ENCODE data around the gene PYGM.

PYGM gene

DNA sequence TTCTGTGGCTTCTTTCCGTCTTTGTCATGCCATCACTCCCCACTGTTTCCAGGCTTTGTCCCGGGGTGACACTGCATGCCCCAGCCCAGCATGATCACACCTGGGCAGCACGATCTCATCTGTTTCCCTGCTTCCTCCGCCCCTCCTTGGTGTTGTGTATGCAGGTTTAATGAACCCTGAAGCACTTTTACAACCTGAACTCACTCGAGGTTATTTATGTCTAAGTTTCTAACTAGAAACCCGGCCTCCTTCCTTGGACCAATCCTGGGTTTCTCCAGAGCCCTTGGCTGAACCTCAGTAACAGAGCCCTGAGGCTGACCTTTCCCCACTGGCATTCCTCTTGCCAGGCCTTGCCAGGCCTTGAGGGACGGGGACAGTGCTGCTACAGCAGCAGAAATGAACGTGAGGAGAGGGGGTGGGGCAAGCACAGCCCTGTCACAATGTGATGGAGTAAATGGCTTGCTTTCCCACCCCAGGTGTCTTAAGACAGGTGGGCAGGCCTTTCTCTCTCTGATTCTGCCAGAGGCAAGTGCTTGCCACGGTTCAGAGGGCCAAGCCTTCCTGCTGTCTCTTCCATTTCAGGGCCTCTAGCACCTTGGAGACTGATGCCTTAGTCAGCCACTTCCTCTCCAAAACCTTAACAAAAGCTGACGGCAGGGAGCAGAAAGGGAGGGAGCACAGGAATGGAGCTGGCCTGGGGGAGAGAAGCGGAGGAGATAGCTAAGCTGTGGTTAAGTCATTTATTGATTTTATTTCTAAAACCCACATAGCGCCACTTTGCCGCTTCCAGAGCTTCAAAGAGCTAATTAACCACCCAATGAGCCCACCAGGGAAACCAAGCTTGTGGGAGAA is 3.1 kb upstream of the PYGM start:
- TF ChIP-seq, protein P1, sequence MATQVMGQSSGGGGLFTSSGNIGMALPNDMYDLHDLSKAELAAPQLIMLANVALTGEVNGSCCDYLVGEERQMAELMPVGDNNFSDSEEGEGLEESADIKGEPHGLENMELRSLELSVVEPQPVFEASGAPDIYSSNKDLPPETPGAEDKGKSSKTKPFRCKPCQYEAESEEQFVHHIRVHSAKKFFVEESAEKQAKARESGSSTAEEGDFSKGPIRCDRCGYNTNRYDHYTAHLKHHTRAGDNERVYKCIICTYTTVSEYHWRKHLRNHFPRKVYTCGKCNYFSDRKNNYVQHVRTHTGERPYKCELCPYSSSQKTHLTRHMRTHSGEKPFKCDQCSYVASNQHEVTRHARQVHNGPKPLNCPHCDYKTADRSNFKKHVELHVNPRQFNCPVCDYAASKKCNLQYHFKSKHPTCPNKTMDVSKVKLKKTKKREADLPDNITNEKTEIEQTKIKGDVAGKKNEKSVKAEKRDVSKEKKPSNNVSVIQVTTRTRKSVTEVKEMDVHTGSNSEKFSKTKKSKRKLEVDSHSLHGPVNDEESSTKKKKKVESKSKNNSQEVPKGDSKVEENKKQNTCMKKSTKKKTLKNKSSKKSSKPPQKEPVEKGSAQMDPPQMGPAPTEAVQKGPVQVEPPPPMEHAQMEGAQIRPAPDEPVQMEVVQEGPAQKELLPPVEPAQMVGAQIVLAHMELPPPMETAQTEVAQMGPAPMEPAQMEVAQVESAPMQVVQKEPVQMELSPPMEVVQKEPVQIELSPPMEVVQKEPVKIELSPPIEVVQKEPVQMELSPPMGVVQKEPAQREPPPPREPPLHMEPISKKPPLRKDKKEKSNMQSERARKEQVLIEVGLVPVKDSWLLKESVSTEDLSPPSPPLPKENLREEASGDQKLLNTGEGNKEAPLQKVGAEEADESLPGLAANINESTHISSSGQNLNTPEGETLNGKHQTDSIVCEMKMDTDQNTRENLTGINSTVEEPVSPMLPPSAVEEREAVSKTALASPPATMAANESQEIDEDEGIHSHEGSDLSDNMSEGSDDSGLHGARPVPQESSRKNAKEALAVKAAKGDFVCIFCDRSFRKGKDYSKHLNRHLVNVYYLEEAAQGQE (IDR thresholded peaks at IDR 0.05; ENCODE audit: insufficient read depth in 1 of 2, low read depth in 2 of 2, low read length in 2 of 2): no peak; a peak in 1 of 4 replicates
- no peak for TF ChIP-seq TAF1 (IDR thresholded peaks at IDR 0.05; ENCODE audit: borderline replicate concordance, insufficient read depth, low read length)
- TF ChIP-seq SIN3A (IDR thresholded peaks at IDR 0.05; ENCODE audit: borderline replicate concordance, insufficient read depth, low read length): no peak
- no peak for TF ChIP-seq POLR2AphosphoS5 (IDR thresholded peaks at IDR 0.05; ENCODE audit: low read depth, low read length)
- no peak for TF ChIP-seq FOXP2 (optimal IDR thresholded peaks at IDR 0.05; ENCODE audit: borderline replicate concordance, extremely low read depth, extremely low read length, insufficient read depth)

DNA sequence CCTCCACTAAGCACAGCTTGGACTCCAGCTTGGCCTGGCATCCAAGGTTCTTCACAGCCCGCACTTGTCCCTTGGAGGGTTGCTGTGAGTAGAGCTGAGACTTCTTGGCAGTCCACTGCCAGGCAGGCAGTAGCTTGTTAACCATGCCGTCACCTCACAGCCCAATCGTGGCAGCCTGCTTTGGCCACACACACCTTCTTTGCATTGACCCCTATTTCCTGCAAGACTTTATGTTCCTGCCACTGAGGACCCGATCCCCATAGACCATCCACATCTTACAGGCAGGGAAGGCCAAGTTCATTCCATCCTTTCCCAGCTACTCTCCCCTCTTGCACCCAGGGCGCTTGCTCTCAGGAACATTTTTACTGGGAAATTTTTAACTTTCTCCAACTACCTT is 2.5 kb upstream of the PYGM start:
- TF ChIP-seq TAF1 (IDR thresholded peaks at IDR 0.05; ENCODE audit: borderline replicate concordance, insufficient read depth, low read length) (no peak), POLR2AphosphoS5 (IDR thresholded peaks at IDR 0.05; ENCODE audit: low read depth, low read length) (peak; percentile 74; the same call in 1 of the 2 replicates), SIN3A (IDR thresholded peaks at IDR 0.05; ENCODE audit: borderline replicate concordance, insufficient read depth, low read length) (no peak), FOXP2 (optimal IDR thresholded peaks at IDR 0.05; ENCODE audit: borderline replicate concordance, extremely low read depth, extremely low read length, insufficient read depth) (no peak)
- TF ChIP-seq, protein P1 (IDR thresholded peaks at IDR 0.05; ENCODE audit: insufficient read depth in 1 of 2, low read depth in 2 of 2, low read length in 2 of 2): no peak

DNA sequence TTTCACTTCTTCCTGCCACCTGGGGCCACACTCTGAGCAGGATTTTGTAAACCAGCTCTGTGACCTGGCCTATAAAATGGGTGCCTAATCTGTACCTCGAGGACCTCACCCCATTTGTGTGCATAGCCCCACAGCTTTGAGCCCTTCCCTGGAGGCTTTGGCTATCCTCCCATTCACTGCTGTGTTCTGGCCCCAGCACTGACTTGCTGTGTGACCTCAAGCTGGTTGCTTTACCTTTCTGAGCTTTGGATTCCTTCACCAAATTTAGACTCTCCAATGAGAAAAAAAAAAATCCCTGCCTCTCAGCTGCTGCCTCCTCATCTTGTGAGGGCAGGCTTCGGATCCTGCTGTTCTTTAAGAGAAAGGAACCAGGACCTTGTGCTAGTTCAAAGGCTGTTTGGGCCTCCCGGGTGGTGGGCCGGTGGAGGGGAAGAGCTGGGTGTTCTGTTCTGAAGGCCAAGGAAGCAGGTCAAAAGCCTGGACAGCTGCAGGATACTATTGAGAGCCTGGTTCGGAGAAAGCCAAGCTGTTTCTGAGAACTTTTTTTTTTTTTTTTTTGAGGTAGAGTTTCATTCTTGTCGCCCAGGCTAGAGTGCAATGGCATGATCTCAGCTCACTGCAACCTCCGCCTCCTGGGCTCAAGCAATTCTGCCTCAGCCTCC is 1.1 kb upstream of the PYGM start:
- TF ChIP-seq FOXP2 (optimal IDR thresholded peaks at IDR 0.05; ENCODE audit: borderline replicate concordance, extremely low read depth, extremely low read length, insufficient read depth) (no peak), SIN3A (IDR thresholded peaks at IDR 0.05; ENCODE audit: borderline replicate concordance, insufficient read depth, low read length) (0 out of 2 replicates have a peak, but pooled peaks have one; percentile 6), POLR2AphosphoS5 (IDR thresholded peaks at IDR 0.05; ENCODE audit: low read depth, low read length) (0 out of 2 replicates have a peak, but pooled peaks have one; percentile 25)

DNA sequence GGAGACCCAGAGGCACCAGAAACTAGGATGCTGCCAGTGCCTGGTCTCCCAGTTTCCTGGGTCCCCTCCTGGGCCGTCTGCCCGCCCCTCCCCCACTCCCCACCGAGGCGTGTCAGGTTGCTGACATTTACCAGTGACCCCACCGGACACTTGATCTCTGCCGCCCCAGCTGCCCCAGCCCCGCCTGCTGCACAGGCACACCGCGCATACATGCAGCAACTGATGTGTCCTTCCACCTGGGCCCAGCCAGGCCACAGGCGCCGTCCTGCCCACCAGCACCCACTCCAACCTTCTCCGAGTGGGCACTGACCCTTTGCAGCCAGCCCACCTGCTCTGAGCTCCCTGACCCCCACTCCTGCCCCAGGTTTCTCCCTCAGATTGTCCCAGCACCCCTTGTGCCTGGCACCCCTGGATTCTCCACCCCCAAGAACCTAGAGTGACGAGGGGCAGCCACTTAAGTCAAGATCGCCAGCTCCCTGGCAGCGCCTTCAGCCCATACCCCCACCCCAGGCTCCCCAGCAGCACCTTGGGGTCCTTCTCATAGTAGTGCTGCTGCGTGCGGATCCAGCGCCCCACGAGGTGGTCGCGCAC is 548 bp downstream of the PYGM start:
- TF ChIP-seq, protein P1 (IDR thresholded peaks at IDR 0.05; ENCODE audit: insufficient read depth in 1 of 2, low read depth in 2 of 2, low read length in 2 of 2): no peak
- TF ChIP-seq SIN3A (IDR thresholded peaks at IDR 0.05; ENCODE audit: borderline replicate concordance, insufficient read depth, low read length) (no peak), POLR2AphosphoS5 (IDR thresholded peaks at IDR 0.05; ENCODE audit: low read depth, low read length) (no peak), TAF1 (IDR thresholded peaks at IDR 0.05; ENCODE audit: borderline replicate concordance, insufficient read depth, low read length) (no peak), FOXP2 (optimal IDR thresholded peaks at IDR 0.05; ENCODE audit: borderline replicate concordance, extremely low read depth, extremely low read length, insufficient read depth) (no peak)

DNA sequence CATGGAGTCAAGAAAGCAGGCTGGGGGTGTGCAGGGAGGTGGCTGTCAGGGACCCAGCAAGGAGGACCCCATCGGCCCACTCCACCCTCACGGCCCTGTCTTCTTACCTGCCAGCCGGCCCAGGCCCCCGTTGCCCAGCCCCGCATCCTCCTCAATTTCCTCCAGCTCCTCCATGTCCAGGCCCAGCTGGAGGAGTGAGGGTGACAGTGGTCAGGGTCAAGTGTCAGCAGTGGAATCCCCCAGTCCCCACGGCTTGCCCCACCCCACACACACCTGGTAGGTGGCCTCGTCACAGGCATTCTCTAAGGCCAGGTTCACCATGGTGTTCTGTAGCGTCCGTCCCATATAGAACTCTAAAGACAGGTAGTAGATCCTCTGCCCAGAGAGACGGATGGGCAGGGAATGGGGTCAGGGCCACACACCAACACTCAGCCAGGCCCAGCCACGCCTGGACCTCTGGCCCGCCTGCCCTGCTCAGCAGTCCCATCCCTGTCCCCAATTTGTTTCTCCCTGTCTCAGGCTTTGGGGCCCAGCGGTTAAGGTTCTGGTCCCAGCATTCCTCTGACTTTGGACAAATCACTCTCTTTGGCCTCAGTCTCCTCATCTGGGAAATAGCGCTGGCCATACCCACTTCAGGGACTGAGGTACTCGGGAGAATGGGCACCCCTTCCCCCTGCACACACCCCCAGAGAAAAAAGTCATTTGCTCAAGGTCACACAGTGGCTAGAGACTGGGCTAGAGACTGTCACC is 1.3 kb downstream of the PYGM start:
- TF ChIP-seq, protein P1 (IDR thresholded peaks at IDR 0.05; ENCODE audit: insufficient read depth in 1 of 2, low read depth in 2 of 2, low read length in 2 of 2): no peak
- TF ChIP-seq SIN3A (IDR thresholded peaks at IDR 0.05; ENCODE audit: borderline replicate concordance, insufficient read depth, low read length) (no peak), POLR2AphosphoS5 (IDR thresholded peaks at IDR 0.05; ENCODE audit: low read depth, low read length) (no peak), TAF1 (IDR thresholded peaks at IDR 0.05; ENCODE audit: borderline replicate concordance, insufficient read depth, low read length) (no peak), FOXP2 (optimal IDR thresholded peaks at IDR 0.05; ENCODE audit: borderline replicate concordance, extremely low read depth, extremely low read length, insufficient read depth) (no peak)

All from PFSK-1 (cell line).